ENCODE data around the gene DENND4C.
"Not testable (repeated sequence)": the region's sequence is repeated elsewhere in the genome, so short reads cannot be mapped to it uniquely, and the experiment has no call there.

DENND4C gene

DNA sequence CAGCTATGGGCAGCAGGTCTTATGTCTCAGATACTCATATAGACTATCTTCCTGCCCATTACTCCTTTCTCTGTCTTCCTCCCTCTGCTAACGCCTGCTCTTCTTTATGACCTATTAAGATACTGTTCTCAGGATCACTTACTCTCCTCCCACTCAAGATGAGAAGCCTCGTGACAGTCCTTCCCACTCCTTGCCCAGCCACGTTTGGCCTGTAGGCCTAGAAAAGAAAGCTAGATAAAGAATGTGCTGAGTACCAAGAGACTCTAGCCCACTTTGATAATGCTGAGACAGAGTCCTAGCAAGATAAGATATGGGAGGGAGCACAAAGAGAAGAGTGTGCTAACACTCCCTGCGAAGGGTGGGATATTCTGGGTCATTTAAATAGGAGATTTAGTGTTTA lies 6.8 kb upstream of the DENND4C start:
- no peak for DNase-seq (ENCODE audit: low read depth in 1 of 2, low spot score in 1 of 2)

DNA sequence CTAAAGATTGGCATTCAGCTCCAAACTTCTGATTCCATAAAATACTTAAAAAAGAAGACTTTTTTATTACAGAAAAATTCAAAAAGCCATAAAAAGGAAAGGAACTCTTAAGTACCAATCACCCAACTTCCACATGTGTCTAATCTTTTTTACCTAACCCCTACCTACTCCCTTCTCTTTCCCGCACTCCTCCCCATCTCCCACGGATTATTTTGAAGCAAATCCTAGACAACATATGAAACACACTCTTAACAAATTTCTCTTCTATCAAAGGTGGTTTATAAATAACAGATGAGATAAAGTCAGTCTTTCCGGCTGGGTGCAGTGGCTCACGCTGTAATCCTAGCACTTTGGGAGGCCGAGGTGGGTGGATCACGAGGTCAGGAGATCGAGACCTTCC lies 5.9 kb upstream of the DENND4C start:
- DNase-seq (ENCODE audit: low read depth in 1 of 2, low spot score in 1 of 2), result no peak

DNA sequence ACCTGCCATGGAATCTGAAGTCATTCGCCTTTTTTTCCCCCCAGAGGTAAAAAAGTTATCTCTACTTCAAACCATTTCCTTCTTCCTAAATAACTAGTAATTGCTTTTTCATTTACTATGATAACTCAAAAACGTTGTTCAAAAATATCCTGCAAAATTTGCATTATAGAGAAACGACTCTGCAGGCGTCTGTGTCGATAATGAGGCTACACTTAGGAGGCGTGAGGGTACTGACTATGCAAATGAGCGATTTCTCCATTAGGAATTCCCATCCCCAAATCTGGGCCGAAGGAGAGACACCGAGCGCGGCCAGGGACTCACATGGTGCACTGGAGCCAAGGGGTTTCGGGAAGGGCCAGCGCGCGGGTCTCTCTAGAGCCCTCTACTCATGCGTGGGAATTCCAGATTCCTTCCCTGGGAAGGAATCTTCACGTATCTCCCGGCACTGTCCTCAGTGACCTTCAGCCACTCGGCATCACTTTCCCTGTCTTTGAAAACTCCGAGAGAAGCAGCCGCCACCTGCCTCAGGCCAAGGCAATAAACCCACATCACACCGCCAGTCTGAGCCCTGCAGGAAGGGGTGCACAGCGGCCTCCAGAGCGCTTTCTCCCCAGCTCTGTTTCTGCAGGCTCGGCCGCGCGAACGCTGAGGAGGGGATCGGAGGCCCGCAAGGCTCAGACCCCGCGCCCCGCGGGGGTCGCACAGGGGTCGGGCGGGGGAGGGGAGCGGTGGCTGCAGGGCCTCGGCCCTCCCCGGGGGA lies 718 bp upstream of the DENND4C start:
- peak in 1 of 2 donors; percentile 31 for DNase-seq (ENCODE audit: low read depth in 1 of 2, low spot score in 1 of 2)

DNA sequence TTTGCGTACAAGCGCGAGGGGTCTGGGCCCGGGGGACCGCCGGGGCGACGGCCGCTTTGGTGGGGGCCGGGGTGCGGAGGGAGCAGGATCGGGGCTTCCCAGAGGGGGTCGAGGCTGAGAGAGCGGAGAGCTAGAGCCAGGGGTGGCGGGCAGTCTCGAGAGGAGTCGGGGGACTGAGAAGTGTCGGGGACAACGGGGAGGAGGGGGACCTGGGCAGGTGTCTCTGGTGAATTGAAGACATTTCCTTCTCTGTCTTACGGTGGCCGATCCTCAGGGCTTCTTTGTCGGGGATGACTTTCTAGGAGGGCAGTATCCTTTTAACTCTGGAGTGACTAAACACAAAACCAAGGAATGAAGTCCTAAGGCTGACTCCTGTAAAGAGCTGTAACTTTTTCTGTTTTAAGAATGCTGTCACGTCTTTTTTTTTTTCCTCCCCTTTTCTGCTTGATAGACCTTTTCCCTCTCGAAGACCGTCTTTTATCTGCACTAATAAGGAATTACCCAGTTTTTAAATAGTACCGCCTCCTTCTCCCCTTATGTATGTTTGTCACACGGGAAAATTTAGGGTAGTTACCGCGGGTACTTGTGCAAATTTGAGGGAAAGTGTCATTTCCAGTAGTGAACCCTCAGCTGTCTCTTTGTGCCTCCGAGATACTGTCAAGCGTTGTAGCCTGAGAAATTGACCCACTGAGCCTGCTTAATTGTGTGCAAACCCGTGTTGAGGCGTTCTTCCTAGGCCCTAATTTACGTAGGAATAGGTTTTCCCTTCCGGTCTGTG lies 822 bp downstream of the DENND4C start:
- DNase-seq (ENCODE audit: low read depth in 1 of 2, low spot score in 1 of 2), result peak; percentile 3 to 9

DNA sequence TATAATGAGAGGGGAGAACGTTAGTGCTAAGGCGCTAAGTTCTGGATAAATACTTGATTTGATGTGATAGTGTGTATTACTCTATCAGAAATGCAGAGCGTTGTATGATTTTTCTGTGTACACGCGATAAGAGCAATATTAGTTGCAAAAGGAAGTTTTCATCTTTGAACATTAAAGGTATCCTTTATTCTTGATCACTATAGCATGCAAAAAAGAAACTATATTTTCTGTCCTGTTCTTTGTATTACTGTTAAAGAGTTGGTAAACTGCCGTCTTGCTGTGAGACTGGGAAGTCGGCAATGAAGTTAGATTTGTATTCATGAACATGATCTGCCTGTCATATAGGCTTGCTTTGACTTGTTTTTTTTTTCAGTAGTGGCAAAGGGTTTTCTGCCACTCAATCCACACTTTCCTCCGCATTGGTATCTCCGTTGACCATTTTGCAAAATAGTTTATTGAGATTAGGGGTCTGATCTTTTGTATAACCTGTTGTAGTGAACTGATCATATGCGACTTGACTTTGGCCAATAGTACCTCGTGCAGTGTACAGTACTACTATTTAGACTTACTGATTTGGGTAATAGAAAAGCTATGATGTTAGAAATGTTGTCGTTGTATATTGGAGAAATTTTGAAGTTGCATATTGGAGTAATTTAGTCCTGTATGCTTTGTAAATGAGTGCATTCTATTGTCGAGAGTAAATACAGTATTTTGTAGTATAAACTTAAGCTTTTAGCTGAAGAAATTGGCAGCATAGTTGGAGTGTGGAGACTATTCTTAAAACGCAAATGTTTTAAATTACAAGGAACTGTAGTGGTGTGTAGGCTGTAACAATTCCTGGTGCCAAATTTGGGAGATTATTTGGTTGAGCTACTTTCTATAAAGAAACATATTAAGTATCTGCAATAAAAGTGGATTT lies 1.7 kb downstream of the DENND4C start:
- DNase-seq (ENCODE audit: low read depth in 1 of 2, low spot score in 1 of 2), result no peak

DNA sequence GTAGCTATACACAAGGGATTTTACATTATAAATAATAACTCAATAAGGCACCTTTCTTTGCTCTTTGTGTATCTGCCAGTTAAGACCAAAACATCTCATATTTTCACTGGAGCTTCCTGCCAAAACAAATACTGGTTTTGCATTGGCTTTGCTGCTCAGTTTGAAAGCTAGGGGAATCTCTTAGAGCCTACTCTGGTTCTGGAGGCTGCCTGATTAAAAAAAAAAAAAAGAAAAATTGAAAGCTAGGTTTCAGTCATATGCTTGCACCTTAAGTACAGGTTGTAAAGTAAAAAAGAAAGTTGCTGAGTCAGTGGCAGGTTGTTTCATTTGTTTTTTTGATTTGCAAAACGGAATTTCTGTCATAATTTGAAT lies 2.3 kb downstream of the DENND4C start:
- DNase-seq (ENCODE audit: low read depth in 1 of 2, low spot score in 1 of 2), result no peak

DNA sequence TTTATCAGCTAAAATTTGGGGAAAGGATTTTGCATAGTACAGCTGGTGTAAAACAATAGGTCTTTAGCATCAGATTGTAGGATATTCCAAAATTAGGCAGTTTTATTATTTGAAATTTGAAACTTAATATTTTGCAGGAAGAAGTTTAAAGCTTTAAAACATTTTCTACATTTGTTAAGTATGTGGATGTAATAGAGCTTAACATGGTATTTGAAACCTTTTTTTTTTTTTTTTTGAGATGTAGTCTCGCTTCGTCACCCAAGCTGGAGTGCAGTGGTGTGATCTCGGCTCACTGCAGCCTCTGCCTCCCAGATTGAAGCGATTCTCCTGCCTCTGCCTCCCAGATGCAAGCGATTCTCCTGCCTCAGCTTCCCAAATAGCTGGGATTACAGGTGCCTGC lies 2.9 kb downstream of the DENND4C start:
- no peak for DNase-seq (ENCODE audit: low read depth in 1 of 2, low spot score in 1 of 2)

DNA sequence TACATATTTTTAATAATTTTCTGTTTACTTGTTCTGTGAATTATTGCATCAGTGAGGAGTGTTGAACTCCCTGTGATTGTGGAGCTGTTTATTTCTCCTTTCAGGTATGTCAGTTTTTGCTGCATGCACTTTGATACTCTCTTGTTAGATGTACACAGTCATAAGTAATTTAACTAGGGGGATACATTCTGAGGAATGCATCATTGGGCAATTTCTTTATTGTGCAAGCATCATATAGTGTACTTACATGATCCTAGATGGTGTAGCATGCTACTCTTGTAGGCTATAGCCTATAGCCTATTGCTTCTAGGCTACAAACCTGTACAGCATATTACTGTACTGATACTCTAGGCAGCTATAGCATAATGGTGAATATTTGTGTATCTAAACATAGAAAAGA lies 9.5 kb downstream of the DENND4C start:
- no peak for DNase-seq (ENCODE audit: low read depth in 1 of 2, low spot score in 1 of 2)

DNA sequence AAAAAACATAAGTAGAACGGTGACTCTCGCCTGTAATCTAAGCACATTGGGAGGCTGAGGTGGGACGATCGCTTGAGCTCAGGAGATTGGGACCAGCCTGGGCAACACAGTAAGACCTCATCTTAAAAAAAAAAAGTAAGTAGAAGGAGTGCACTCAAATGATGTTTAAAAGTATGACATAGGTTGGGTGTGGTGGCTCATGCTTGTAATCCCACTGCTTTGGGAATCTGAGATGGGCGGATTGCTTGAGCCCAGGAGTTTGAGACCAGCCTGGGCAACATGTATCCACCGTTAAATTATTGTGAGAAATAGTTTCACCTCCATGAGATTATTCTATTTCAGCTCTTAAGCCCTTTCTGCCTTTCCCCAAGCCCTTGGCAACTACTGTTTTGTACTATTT lies 11.2 kb downstream of the DENND4C start:
- no peak for DNase-seq (ENCODE audit: low read depth in 1 of 2, low spot score in 1 of 2)

DNA sequence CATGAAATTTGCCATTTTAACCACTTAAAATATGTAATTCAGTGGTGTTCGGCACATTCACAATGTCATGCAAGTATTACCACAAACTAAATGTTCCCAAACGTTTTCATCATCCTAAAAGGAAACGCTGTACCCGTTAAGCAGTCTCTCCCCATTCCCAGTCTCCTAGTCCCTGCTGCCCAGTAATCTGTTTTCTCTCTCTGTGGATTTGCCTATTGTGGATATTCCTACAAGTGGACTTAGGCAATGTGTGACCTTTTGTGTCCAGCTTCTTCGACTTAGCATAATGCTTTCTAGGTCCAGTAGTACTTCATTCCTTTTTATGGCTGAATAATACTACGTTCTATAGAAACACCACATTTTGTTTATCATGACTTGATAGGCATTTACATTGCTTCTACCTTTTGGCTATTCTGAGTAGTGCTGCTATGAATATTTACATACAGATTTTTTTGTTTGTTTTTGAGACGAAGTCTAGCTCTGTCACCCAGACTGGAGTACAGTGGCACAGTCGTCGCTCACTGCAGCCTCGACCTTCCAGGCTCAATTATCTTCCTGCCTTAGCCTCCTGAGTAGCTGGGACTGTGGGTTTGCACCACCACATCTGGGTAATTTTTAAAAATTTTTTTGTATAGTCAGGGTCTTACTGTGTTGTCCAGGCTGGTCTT lies 13.0 kb downstream of the DENND4C start:
- no peak for DNase-seq (ENCODE audit: low read depth in 1 of 2, low spot score in 1 of 2)

DNA sequence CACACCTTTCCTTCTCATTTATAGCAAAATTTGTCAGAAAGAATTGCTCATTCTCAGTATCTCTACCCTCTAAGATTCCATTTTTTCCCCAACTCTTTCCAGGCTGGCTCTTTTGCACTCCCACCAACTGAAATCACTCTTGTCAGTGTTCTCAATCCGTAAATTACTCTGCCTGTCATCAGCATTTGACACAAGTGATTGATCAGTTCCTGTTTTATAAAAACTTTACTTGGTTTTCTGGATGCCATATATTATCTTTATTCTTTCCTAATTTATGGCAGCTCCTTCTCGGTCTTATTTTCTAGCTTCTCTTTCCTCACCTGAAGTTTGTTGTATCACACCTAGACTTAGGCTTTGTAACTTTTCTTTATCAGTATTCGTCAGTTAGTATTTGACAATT lies 16.4 kb downstream of the DENND4C start:
- DNase-seq (ENCODE audit: low read depth in 1 of 2, low spot score in 1 of 2), result no peak

DNA sequence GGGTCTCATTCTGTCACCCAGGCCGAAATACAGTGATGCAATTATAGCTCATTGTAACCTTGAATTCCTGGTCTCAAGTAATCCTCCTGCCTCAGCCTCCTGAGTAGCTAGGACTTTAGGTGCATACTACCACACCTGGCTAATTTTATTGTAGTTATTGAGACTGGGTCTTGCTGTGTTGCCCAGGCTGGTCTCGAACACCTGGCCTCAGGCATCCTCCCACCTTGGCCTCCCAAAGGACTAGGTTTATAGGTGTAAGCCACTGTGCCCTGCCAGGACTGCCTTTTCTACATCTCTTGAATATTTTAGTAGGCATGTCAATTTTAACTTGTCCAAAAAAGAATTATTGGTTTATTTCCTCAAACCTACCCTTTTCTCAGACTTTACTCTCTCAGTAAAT lies 16.9 kb downstream of the DENND4C start:
- no peak for DNase-seq (ENCODE audit: low read depth in 1 of 2, low spot score in 1 of 2)

DNA sequence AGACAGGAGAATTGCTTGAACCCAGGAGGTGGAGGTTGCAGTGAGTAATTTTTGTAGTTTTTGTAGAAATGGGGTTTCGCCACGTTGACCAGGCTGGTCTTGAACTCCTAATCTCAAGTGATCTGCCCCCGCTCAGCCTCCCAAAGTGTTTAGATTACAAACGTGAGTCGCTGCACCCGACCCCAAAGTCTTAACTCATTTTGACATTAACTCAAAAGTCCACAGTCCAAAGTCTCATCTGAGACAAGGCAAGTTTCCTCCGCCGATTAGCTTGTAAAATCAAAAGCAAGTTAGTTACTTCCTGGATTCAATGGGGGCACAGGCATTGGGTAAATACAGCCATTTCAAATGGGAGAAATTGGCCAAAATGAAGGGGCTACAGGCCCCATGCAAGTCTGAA lies 19.9 kb downstream of the DENND4C start:
- not testable (repeated sequence) for DNase-seq (ENCODE audit: low read depth in 1 of 2, low spot score in 1 of 2)

DNA sequence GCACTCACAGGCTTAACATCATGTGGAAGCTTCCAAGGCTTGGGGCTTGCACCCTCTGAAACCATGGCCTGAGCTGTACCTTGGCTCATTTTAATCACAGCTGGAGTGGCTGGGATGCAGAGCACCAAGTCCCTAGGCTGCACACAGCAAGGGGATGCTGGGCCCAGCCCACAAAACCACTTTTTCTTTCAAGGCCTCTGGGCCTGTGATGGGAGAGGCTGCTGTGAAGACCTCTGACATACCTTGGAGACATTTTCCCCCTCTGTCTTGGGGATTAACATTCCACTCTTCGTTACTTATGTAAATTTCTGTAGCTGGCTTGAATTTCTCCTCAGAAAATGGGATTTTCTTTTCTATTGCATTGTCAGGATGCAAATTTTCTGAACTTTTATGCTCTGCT lies 20.7 kb downstream of the DENND4C start:
- DNase-seq (ENCODE audit: low read depth in 1 of 2, low spot score in 1 of 2), result not testable (repeated sequence)

DNA sequence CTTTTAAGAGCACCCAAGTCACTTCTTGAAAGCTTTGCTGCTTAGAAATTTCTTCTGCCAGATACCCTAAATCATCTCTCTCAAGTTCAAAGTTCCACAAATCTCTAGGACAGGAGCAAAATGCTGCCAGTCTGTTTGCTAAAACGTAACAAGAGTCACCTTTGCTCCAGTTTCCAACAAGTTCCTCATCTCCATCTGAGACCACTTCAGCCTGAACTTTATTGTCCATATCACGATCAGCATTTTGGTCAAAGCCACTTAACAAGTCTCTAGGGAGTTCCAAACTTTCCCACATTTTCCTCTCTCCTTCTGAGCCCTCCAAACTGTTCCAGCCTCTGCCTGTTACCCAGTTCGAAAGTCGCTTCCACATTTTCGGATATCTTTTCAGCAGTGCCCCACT lies 21.1 kb downstream of the DENND4C start:
- DNase-seq (ENCODE audit: low read depth in 1 of 2, low spot score in 1 of 2), result not testable (repeated sequence)

DNA sequence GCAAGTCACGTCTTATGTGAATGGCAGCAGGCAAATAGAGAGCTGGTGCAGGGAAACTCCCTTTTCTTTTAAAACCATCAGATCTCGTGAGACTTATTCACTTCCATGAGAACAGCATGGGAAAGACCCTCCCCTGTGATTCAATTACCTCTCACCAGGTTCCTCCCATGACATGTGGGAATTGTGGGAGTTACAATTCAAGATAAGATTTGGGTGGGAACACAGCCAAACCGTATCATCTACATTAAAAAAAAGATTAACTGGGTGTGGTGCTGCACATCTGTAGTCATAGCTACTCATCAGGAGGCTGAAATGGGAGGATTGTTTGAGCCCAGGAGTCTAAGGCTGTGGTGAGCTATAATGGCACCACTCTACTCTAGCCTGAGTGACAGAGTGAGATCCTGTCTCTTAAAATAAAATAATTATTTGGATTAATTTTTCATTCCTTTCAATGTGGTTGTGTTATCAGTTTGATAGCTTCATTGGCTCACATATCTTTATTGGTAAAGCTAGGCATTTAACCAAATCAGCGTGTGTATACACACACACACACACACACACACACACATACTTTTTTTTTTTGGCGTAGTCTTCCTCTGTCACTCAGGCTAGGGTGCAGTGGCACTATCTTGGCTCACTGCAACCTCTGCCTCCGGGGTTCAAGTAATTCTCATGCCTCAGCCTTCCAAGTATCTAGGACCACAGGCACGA lies 21.8 kb downstream of the DENND4C start:
- no peak for DNase-seq (ENCODE audit: low read depth in 1 of 2, low spot score in 1 of 2)

DNA sequence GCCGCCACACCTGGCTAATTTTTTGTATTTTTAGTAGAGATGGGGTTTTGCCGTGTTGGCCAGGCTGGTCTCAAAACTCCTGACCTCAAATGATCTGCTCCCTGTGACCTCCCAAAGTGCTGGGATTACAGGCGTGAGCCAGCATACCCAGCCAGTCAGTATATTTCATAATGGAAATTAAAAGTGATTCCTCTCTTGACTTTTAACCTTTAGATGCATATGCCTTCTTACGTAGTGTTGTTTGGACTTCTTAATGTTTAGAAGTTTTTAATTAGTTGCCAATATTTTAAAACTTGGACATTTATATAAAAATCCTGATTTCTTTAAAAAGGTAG lies 22.4 kb downstream of the DENND4C start:
- DNase-seq (ENCODE audit: low read depth in 1 of 2, low spot score in 1 of 2), result no peak

DNA sequence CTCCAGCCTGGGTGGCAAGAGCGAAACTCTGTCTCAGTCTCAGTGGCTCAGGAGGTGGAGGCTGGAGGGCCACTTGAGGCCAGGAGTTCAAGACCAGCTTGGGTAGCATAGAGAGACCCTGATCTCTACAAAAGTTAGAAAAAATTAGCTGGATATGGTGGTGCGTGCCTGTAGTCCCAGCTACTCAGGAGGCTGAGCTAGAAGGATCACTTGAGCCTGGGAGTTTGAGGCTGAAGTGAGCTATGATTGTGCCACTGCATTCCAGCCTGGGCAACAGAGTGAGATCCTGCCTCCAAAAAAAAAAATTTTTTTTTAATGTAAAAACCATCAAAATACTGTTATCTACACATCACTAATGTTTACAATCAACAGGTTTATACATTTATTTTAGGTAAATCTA lies 24.6 kb downstream of the DENND4C start:
- DNase-seq (ENCODE audit: low read depth in 1 of 2, low spot score in 1 of 2), result no peak

DNA sequence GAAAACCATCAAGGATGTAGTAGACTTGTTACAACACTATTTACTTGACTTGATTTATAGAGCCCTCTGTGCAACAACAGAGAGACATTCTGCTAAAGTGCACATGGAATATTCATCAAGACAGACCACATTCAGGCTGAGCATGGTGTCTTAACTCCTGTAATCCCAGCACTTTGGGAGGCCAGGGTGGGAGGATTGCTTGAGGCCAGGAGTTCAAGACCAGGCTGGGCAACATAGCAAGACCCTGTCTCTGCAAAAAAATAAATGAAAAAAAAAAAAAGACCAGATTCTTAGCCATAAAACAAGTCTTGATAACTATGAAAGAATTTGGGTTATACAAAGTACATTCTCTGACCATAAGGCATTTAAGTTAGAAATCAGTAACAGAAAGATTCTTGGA lies 25.3 kb downstream of the DENND4C start:
- no peak for DNase-seq (ENCODE audit: low read depth in 1 of 2, low spot score in 1 of 2)

DNA sequence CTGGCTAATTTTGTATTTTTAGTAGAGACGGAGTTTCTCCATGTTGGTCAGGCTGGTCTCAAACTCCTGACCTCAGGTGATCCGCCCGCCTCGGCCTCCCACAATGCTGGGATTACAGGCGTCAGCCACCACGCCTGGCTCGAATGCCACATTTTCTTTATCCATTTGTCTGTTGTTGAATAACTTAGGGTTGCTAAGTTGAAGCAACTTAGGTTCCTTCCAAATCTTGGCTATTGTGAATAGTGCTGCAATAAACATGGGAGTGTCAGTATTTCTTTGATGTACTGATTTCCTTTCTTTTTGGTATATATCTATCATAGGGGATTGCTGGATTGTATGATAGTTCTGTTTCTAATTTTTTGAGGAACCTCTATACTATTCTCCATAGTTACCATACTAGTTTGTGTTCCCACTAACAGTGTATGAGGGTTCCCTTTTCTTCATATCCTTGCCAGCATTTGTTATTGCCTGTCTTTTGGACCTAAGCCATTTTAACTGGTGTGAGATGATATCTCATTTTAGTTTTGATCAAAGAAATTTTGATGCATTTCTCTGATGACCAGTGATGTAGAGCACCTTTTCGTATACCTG lies 29.3 kb downstream of the DENND4C start:
- DNase-seq (ENCODE audit: low read depth in 1 of 2, low spot score in 1 of 2), result not testable (repeated sequence)

Data from stimulated activated CD4-positive, alpha-beta T cell treated with anti-CD3 and anti-CD28 coated beads, Interleukin-15, amount 100 ng/mL, for 1 hour (primary cell).